HEK293 (cell line): ENCODE data around the gene DDX49.

Experiments
- PRDM2 ChIP-seq: fragments of 450-650 bp; formaldehyde crosslinking; IDR thresholded peaks from 2 replicates; pipeline ENCODE4 v1.5.1; 2016; ENCODE audit warnings: missing biosample characterization, missing genetic modification characterization, borderline replicate concordance
- ZNF239 ChIP-seq: fragments of 450-650 bp; formaldehyde crosslinking; IDR thresholded peaks from 2 replicates; pipeline ENCODE4 v1.5.1; 2016; ENCODE audit warnings: missing biosample characterization, missing genetic modification characterization

DNA sequence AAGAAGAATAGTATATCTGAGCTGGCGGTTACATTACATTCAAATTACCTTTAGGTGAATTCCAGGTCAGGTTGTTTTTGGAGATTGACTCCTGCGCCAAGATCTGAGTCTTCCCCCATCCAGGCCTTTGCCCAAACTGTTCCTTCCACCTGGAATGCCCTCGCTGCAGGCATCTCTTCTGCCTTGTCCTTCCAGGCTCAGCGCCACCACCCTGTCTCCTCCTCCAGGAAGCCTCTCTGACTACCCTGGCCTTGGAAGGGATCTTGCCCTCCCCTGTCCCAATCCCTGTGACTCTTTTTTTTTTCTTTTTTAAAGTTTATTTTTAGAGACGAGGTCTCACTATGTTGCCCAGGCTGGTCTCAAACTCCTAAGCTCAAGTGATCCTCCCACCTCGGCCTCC lies 23.2 kb downstream of the DDX49 start:
- TF ChIP-seq ZNF239 (no peak), PRDM2 (tag by site-specific recombination) (no peak)
